Activated CD4-positive, alpha-beta T cell treated with anti-CD3 and anti-CD28 coated beads for 4 hours (primary cell): ENCODE results near the gene CIROP.
A peak's percentile ranks its signal among the peaks of the same experiment; 100 is the strongest.

Experiments used
- DNase-seq, 2 donors: peaks; one replicate each; pipeline ENCODE4 v3.0.0-alpha.2; 2020

Gene CIROP

DNA sequence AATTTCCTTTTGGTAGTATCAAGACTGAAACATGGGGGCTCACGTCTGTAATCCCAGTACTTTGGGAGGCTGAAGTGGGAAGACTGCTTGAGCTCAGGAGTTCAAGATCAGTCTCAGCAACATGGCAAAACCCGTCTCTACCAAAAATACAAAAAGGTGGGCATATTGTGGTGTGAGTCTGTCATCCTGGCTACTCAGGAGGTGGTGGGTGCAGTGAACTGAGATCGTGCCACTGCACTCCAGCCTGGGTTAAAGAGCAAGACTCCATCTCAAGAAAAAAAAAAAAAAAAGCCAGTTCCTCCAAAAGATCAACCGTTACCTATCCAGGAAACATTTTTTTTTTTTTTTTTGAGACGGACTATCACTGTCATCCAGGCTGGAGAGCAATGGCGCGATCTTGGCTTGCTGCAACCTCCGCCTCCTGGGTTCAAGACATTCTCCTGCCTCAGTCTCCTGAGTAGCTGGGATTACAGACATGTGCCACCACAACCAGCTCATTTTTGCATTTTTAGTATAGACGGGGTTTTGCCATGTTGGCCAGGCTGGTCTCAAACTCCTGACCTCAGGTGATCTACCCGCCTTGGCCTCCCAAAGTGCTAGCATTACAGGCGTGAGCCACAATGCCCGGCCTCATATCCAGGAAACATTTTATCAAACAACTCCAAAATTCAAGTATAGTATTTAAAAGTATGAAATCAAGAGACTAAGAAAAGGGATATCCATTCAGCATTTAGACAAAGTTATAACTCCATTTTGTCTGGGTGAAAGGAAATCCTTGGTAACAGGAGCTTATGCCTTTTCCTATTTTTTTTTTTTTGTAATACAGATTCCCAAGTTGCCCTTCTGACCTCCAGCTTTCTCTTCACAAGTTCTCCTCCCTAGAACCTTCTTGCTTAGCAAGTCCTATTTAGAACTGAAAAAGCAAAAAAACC lies 13.2 kb downstream of the CIROP start:
- no peak for DNase-seq

DNA sequence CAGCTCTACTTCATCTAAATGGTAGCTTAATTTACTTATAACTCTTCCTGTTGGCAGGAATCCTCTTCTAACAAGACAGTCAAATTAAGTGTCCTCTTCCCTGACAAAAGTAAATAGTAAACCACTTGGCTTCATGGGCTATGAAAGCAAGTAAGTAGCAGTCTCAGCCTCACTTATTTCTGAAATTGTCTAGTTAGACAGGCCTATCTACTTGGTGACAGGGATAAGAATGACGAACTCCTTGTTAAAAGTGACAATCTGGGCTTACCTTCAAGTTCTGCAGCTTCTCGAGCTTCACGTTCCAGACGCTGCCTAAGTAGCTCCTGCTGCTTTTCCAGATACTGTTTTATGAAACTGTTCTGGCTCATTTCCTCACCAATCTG lies 14.5 kb downstream of the CIROP start:
- no peak for DNase-seq

DNA sequence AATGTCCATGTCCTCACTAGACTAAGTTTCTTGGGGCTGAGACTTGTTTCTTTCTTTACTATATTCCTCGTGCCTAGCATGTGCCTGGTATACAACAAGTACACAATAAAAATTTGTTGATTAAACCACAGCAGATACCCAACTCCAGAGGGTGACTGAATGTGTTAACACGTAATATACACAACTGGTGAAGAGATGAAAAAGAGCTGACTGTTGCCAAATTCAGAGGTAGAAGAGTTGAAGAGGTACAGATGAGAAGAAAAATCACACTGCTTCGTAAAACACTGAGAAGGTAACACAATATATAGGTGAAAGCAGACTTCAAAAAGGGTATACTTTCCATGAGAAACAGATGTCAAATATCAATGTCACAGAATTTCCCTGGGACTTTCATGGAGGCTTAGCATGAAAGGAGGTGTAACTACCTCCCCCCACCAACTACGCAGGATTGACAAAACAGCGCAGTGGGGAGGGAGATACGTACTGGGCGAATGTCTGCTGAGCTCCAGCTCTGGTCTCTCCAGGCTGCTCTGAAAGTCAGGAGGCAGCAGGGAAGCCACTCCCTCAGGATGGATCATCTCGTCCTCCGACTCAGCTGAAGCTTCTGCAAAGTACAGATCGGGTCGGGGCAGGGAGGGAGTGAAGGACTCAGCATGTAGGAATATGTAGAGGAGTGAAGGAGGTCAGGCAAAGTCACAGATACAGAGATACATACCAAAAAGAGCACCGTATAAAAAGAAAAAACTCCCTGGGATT lies 15.1 kb downstream of the CIROP start:
- no peak for DNase-seq

DNA sequence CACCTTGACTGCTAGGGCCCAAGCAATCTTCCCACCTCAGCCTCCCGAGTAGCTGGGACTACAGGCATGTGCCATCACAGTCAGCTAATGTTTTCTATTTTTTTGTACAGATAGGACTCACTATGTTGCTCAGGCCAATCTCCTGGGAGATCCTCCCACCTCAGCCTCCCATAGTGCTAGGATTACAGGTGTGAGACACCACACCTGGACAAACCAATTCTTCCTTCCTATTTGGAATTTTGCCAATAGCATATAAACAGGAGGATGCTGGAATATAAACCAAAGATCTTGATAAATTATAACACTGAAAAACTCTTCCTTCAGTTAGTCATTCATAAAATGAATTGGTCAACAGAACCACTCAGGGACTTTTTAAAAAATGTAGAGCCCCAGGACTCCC lies 18.2 kb downstream of the CIROP start:
- DNase-seq, result no peak

DNA sequence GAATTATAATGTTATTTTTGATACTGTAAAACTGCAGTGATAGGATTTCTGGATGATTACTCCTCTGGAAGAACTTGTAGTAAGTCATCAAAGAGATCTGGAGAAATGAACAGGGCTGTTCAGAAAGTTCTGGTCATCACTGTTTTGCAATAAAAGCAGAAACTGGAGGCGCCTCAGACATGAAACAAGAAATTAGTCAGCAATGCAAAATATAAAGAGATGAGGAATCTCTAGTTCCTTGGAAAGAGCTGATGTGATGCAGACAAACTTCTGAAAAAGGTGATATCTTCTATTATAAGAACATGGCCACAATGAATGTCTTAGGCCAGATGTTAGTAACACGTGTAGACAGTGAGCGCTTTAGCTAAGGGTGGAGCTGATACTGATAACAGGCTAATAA lies 19.3 kb downstream of the CIROP start:
- no peak for DNase-seq

DNA sequence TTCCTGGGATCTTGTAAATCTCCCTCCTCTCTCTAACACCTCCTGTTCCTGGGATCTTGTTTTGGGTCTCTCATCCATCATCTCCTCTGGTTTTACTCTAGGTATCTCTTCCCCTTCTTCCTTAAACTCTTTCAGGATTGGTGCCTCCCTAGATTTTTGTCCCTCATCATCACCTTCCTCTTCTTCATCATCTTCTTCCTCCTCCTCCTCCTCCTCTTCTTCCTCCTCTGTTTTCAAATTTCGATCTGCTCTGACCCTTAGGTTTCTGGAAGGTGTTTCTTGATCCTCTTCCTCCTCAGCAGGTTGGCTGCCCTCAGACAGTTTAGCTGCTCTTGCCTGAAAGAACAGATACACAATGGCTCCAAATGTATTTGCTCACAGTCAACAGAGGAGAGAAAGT lies 24.3 kb downstream of the CIROP start:
- DNase-seq, result no peak

DNA sequence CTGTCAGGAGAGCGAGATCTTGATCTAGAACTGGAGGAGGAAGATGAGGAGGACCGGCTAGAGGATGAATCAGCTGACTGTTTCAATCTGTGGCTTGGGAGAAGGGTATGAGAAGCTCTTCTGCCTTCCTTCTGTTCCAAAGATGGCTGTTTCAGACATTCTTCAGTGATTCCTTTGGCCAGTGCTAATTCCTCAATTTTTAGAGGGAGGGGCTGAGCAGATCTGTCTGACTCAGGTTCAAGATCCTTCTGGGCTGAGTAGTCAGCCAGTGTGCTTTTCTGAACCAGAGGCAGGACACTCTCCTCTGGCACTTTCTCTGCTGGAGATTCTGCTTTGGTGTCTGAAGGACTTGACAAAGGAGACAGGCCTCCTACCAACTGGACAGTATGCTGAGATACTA lies 25.1 kb downstream of the CIROP start:
- no peak for DNase-seq

DNA sequence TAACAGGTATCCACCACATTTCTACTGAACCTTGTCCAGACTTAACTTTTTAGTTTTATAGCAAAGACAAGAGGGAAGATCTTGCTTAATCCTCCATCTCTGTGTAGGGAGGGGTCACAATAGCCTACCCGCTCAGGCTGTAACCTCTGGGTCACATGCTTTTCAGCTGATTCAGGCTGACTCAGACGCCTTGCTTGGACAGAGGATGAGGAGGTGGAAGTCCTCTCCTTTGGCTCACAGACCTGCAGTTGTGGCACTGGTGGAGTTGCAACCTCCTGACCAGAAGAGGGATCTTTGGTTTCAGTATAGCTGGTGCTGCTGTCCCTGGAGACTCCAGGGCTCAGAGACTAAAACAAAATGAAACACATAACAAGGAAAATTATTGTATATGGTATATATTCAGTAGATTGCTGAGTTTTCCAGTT lies 26.1 kb downstream of the CIROP start:
- DNase-seq, result no peak

DNA sequence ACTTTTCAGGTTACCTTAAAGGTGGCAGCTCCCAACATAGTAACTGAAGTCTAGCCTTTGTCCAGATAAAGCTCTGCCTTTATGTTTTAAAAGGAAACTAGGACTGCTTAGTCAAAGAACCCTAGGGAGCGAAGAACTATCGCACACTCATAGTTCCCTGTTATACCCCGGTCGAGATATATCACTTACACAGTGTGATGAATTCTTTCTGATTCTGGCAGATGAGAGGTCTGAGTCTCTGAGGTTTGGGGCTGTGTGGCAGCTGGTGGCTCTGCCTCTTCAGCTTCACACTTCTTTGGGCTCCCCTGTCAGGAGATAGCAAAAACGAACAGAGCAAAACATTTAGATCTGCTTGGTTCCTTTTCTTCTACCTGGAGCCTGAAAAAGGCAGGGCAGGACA lies 26.8 kb downstream of the CIROP start:
- DNase-seq, result no peak

DNA sequence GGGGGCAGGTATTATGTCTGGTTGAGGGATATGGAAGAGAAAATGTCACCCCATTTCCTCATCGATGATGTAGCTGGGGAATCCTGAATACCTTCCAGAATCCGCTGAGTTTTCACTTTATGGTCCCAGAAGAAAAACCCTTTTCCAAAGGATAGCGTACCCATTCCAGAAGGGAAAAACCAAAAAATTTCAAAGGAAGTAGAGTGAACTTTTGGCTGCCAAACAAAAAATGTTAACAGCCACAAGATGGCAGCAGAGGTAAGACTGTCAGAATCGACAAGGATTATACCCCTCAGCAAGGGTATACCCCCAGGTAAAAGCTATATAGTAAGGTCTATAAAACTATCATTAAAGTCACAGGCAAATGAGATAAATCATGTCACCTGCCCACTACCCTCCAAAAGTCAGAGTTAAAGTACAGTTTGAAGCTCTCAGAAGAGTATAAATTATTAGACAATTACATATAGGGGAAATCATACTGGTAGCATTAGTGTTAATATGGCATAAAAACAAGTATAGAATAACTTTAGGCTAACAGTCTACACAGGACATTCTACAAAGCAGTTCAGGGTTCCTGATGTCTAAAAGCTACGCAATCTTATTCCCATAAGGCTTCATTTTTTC lies 27.9 kb downstream of the CIROP start:
- DNase-seq, result peak in 1 of 2 donors; percentile 46

DNA sequence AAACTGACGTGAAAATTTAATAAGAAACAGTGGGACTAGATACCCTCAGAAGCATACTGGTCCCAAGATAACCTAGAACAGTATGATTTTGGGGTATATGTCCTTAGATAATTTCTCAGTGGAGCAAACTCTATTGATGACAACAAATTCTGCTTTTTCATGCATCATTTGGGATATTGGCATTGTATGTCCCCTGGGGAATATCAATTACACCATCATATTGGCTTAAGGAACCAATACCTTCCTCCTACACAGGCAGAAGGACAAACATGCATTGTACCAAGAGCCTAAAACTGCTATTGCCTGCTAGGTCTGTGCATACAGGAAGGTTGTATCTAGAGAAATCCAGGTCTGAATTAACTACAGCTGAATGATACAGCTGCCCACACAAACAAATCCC lies 29.9 kb downstream of the CIROP start:
- DNase-seq, result no peak

DNA sequence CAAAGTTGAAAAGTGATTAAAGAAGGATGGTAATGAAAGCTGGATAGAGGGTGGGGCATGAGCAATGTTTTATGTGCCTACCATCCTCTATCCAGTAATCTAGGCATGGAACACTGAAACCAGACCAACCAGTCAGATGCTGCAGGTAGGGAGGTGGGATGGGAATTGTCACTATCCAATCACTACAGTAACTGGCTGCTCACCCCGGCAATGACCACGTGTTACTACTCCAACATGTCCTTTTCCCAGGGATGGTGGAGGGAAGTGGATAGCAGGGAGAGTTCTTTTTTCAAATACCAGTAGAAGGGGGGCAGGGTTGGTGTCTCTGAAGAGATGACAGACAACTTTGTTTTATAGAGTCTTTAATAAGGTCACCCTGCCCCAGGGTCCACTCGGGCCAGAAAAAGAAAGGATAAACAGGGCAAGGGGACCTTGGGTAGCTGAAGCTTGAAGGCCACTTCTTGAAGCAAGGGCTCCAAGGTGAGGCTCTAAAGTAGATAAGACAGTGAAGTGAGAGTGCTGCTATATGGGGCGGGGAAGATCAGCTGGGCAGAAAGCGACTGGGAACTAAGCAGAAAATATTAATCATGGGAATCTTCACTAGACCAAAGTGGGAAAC lies 32.8 kb downstream of the CIROP start:
- no peak for DNase-seq

DNA sequence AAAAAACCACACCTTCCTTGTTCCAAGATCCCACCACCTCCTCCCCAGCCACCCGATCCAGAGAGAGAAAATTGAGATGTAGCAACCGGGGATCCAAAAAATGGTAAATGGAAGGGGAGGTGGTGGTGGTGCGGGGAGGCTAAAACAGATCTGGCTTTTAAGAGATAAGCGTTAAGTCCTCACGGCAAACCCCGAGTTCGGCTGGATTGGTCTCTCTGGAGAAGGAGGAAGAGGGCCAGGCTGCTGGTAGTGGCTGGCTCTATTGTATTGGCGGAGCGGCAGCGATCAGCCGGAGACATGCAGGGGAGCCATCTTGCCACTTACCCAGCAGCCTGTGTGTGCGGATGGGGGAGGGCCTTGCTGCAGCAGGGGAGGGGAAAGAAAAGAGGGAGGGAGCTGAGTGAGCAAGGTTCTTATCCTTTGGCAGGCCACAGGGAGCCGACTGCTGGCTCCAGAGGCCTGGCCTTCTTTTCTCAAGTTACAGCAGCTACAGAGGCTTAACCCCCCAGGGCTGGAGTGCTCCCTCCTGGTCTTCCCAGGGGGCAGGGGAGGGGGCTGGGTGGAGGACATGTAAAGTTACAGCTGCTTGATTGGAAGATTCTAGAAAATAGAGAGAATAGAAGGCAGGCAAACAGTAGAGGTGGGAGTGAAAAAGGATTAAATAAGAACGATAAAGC lies 33.4 kb downstream of the CIROP start:
- peak; percentile 70 to 77 for DNase-seq

DNA sequence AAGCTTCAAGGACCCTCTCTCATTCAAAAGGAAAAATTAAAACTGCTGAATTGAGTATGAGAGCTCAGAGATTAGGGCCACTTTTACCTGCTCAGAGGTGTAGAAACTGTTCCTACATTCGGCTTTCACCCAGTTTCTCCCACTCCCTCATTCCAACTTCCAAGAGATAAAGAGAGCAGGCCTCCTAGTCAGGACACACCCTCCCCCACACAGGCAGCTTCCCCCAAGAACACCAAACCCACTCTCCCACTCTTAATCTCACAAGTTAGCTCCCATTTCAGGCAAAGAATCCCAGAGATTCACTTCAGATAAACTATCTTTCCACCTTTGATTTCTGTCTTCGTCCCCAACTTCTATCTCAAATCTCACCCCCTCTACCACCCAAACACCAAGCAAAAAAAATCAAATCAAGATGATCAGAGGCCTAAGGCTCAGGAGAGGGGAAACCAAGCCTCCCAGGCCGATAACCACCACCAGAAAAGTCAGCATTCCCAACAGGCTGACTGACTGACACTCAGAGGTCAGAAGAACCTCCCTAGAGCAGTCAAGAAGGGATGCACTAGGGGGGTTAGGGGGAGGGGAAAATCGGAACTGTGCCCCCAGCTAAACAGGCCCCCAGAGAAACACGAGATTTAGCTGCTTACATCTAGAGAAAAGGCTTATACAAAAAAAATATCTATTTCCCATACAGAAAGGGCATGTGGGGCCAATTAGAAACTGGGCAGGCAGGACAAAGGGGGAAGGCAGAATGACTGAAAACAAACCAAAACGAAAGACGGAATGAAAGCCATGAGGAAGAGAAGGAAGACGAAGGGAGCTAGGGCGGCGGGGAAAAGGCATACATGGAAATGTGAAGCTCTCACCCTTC lies 34.3 kb downstream of the CIROP start:
- no peak for DNase-seq

DNA sequence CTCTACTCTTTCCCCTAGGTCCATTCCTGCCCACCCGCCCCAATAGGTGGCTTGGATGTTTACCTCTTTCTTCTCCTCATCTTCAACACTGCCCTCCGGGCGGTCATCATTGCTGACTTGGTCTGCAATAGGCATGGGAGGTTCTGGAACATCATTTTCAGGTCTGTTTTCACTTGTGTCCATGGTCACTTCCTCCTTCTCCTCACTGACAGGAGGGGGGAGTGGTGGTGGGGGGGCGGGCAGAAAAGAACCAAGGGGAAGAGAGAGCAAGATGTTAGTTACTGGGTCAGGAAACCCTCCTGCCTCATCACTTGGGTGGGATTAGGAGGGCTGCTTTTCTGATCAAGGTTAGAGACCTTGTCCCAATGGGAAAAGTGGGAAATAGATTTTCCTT lies 35.4 kb downstream of the CIROP start:
- DNase-seq, result no peak

DNA sequence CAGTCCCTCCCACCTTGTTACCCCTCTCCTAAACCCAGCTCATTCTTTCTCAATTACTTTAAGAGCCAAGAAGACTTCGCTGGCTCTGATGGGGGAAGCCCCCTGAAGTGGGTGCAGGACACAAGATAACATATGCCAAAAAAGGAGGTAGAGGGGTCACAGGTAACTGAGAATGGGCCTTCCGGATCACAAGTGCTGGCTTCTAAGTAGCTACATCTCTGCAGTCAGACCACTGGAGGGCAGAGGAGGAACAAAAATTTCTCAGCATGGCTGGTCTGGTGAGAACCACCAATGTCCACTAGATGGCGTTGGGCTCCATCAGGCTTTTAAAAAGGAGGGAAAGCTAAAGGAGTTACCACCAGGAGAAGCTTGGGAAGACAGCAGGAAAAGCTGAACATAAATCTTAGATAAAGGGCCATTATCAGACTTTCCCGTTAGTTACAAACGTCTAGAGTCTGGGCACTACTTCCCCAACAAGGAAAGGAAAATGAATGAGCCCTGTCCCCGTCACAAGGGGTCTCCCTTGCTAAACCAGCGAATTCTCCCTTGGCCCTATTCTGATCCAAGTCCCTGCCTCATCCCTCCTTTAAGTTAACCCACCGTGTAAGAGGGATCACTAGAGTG lies 35.9 kb downstream of the CIROP start:
- DNase-seq, result peak; percentile 61 to 78

DNA sequence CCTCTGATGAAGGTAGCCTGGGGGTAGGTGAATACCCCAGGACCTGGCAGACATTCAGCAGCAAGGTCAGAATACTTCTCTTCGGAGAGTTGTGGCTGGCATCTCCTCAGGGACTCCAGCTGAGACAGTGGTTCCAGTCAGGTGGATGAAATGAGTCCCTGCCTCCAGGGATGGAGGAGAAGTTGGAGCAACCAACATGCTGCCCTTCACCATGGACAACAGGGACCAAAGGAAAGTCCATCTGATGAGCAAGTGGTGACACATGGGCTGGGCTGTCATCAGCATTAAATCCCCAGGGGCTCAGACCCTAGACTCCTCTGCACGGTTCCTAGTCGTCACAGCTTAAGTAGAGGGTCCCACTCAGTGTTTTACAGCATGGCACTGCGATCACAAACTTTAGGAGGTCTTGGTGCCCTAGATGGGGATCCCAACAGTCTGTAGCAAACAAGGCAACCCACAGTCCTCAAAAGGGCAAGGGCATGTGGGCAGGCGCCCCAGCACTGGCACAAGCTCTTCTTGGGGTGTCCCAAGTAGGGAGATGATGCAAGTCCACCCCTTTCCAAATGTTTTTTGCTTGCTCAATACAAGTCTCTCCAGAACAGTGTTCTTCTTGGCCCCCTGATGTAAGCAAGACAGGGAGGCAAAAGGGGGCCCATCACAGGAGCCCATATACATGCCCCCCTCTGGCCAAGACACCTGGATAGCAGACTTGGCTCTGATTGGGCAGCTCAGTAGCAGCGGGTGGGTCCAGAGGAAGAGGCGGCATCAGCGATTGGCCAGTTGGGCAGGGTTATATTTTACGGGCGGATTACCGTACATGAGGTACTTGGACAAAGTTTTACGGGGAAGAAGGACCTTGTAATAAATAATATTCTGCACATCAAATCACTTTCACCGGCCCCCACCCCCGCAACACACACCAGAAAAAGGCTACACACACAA lies 36.7 kb downstream of the CIROP start:
- DNase-seq, result no peak

DNA sequence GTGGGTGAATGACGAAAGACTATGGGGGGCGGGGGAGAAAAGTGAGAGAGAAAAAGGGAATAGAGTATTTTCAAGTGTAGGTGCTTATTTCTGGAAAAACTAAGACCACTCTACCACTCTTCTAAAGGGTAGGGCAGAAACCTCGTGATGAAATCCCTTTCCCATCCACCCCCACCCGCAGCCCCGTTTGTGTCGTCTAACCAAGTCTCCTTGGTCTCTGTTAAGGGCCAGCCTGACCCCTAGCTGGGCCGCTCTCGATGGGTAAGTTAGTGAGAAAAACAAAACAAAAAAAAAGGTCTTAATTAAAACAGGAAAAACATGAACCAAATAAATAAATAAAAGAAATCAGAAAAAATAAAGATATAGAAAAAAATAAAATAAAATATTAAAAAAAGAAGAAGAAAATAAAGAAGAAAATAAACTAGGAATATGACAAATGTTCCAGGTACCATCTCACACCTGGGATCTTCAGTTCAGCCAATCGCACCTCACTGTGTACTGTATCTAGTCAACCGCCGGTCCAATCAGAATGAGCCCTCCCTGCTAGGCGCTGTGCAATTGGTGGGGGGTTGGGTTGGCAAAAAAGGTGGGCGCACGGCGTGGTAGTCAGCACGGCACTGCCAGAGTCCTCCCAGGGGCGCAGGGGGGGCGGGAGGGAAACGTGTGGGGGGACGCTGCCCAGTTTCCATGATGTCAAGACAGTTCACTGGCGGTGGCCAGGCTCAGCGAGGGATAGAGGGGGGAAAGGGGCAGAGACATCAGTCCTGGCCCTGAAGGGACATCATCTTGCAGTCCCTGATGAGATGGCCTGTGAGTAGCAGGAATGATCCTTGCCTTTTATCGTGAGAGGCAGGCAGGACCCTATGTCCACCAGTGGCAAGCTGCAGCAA lies 37.7 kb downstream of the CIROP start:
- no peak for DNase-seq

DNA sequence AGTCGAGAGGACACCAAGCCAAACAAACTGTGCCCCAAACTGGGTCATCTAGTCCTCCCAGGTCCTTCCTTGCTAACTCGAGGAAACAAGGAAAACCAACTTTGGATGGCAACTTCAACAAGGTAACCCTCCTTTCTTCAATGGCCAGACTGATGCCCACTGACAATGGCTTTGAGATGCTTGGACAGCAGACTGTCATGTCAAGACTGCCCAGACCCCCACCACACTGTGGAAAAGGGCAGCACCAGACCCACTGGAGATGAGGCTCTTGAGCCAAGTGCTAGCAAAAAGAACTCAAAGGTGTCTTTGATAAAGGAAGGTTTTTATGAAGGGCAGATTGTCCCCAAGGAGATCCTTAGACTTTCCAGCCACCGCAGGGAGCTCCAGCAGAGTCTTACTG lies 38.4 kb downstream of the CIROP start:
- no peak for DNase-seq
